Activated naive CD4-positive, alpha-beta T cell treated with anti-CD3 and anti-CD28 coated beads, Interleukin-2, amount 50 U/mL, for 24 hours (primary cell): ENCODE results near the gene LUZP4.

Experiments
- H3K27ac Mint-ChIP-seq: one replicate; pipeline ENCODE4 v1.8.0; 2021; ENCODE audit warnings: mild to moderate bottlenecking, mixed read lengths
- H3K27me3 Mint-ChIP-seq: one replicate; pipeline ENCODE4 v1.8.0; 2021; ENCODE audit warnings: mixed read lengths
- H3K36me3 Mint-ChIP-seq: one replicate; pipeline ENCODE4 v1.8.0; 2021; ENCODE audit warnings: mixed read lengths
- H3K4me1 Mint-ChIP-seq: one replicate; pipeline ENCODE4 v1.8.0; 2021; ENCODE audit warnings: mixed read lengths
- H3K4me3 Mint-ChIP-seq: one replicate; pipeline ENCODE4 v1.8.0; 2021; ENCODE audit warnings: mild to moderate bottlenecking, mixed read lengths
- H3K9me3 Mint-ChIP-seq: one replicate; pipeline ENCODE4 v1.8.0; 2021; ENCODE audit warnings: mixed read lengths

The LUZP4 gene, protein sequence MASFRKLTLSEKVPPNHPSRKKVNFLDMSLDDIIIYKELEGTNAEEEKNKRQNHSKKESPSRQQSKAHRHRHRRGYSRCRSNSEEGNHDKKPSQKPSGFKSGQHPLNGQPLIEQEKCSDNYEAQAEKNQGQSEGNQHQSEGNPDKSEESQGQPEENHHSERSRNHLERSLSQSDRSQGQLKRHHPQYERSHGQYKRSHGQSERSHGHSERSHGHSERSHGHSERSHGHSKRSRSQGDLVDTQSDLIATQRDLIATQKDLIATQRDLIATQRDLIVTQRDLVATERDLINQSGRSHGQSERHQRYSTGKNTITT

DNA sequence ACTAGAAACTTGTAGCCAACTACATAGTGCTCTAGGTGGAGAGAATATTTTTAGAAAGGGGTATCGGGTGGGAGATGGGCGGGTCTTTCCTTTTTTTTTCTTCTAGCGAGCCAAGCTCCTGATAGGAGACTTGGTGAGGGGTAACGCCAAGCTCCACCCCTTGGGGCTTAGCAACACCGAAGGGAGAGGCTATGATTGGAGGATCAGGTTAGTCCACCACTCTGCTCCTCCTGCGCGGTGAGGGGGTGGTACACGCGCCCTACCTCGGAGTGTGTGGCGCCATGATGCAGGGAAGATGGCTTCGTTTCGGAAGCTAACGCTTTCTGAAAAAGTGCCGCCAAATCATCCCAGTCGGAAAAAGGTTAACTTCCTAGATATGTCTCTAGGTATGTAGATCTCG is at the start of gene LUZP4:
Gene LUZP4 (plus strand): TSS at position 251 of the 400 bp plus-strand sequence. CDS start 45 bp downstream, at position 296.
- Mint-ChIP-seq H3K27me3 (no peaks in the 10 kb centered on the region), H3K9me3 (no peaks in the 10 kb centered on the region), H3K27ac (no peak within 1 kb of the TSS), H3K4me1 (no peaks in the 10 kb centered on the region), H3K36me3 (no peaks in the 10 kb centered on the region), H3K4me3 (no peak within 1 kb of the TSS)

DNA sequence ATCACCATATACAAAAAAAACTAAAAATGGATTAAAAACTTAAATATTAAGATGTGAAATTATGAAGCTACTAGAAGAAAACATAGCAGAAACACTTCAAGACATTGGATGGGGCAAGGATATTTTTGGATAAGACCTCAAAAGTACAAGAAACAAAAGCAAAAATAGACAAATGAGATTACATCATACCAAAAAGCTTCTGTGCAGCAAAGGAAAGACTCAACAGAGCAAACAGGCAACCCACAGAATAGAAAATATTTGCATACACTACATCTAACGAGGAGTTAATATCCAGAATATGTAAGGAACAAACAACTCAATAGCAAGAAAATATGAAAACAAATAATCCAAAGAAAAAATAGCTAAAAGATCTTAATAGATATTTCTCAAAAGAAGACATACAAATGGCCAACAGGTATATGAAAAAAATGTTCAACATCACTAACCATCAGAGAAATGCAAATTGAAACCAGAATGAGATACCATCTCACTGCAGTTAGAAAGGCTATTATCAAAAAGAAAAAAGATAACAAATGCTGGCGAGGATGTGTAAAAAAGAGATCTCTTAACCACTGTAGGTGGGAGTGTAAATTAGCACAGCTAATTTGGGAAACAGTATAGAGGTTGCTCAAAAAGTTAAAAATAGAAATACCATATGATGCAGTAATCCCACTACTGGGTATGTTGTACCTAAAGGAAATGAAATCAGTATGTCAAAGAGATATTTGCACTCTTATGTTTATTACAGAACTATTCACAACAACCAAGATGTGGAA is 37.9 kb upstream of the LUZP4 start:
- Mint-ChIP-seq H3K27me3 (no peaks in the 10 kb centered on the region), H3K27ac (no peak overlapping the region), H3K4me1 (no peaks in the 10 kb centered on the region), H3K9me3 (no peaks in the 10 kb centered on the region), H3K4me3 (no peak overlapping the region), H3K36me3 (no peaks in the 10 kb centered on the region)

DNA sequence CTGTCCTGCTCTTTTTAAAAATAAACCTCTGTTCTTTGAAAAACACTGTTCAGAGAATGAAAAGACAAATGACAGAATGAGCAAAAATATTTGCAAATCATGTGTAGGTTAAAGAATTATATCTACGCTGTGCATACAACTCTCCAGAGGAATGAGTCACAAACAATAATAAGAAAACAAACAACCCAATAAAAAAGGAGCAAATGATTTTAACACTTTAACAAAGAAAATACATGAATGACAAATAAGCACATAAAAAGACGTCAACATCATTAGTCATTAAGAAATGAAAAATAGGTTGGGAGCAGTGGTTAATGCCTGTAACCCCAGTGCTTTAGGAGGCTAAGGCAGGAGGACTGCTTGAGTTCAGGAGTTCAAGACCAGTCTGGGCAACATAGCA is 34.5 kb upstream of the LUZP4 start:
- H3K4me1 Mint-ChIP-seq: no peaks in the 10 kb centered on the region
- H3K9me3 Mint-ChIP-seq: no peaks in the 10 kb centered on the region
- no peak overlapping the region for H3K4me3 Mint-ChIP-seq
- no peaks in the 10 kb centered on the region for H3K36me3 Mint-ChIP-seq
- H3K27ac Mint-ChIP-seq: no peak overlapping the region
- no peaks in the 10 kb centered on the region for H3K27me3 Mint-ChIP-seq

DNA sequence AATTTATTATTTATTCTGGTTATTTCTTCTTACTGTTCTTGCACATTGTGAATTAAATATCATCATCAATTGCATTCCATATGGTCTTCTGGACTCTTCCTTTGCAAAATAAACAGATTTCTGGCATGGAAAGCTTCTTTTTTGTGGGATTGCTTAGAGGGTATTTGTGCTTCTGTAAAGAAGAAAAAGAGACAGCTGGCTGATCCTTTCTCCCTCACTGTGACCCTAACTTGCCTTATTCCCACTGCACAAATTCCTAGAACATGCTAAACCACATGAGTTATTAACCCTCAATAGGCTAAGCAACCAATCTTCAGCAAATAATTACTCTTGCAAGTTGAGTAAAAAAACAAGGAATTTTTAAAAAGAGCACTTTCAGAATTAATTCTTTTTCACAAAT is 31.8 kb upstream of the LUZP4 start:
- Mint-ChIP-seq H3K4me3 (no peak overlapping the region), H3K27me3 (no peaks in the 10 kb centered on the region), H3K36me3 (no peaks in the 10 kb centered on the region)

DNA sequence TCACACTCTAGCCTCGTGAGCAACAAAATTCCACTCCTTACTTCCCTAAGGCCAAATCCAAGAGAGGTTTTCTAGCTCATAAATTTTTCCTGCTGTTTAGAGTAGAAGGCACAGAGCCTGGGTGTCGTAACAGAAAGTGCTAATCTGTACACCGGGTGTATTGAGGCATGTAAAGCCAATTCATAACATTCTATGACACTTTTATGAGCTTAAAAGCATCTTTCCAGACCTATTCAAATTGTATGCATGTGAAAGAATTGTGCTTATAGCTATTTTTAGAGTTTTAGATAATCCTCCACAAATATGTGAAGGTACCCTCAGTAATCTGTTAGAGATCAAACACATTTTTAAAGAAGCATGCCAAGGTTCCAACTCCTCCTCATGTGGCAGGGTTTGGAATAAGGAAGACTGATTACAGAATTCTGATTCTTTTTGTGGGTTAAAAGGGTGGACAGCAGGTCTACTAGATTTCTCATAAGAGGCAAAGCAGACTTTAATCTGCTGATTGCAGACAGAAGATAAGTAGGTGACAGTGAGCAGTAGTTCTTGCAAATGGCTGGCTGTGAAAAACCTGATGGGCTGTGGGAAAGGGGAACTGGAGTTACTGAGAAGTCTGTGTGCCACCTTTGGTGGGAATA is 30.2 kb upstream of the LUZP4 start:
- Mint-ChIP-seq H3K9me3 (no peaks in the 10 kb centered on the region), H3K4me3 (no peak overlapping the region), H3K27me3 (no peaks in the 10 kb centered on the region), H3K4me1 (no peaks in the 10 kb centered on the region), H3K36me3 (no peaks in the 10 kb centered on the region), H3K27ac (no peak overlapping the region)

More for the DNA sequence above, 31.8 kb upstream of the LUZP4 start:
- Mint-ChIP-seq H3K4me1 (no peaks in the 10 kb centered on the region), H3K9me3 (no peaks in the 10 kb centered on the region), H3K27ac (no peak overlapping the region)

DNA sequence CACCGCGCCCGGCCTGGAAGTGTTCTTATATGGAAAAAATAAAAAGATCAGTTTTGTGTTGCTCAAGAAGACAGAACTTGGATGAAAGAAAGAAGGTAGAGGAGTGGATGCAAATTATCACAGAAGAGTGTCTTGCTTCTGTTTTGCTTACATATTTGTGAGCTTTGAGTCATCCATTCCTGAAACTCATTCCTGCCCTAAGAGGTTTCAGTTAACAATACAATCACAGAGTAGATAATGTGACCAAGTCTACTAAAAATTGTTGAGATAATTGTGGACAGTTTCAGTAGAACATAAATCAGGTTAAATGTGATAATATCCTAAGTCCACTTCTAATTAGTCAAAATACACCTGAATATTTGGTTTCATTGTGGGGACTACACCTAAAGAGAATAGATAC is 29.2 kb upstream of the LUZP4 start:
- Mint-ChIP-seq H3K4me3 (no peak overlapping the region), H3K27ac (no peak overlapping the region), H3K27me3 (no peaks in the 10 kb centered on the region), H3K36me3 (no peaks in the 10 kb centered on the region), H3K9me3 (no peaks in the 10 kb centered on the region), H3K4me1 (no peaks in the 10 kb centered on the region)

DNA sequence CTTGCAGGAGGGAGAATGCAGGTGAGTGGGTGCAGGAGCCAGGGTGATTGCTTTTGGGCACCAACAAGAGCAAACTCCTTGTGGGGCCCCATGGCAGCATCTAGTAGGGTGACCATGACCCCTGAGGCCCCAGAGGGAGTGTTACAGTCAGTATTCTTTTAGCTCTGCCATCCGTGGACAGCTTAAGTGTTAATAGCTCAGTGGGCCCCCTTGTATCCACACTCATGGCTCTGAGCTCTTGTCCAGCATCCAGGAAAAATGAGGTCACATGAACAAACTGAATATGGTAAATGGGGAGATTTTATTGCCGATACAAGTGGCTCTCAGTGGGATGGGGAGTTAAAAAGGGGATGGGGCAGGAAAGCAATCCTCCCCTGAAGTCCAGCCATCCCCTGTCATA is 28.4 kb upstream of the LUZP4 start:
- Mint-ChIP-seq H3K27me3 (no peaks in the 10 kb centered on the region), H3K27ac (no peak overlapping the region), H3K9me3 (no peaks in the 10 kb centered on the region), H3K4me1 (no peaks in the 10 kb centered on the region), H3K4me3 (no peak overlapping the region), H3K36me3 (no peaks in the 10 kb centered on the region)

DNA sequence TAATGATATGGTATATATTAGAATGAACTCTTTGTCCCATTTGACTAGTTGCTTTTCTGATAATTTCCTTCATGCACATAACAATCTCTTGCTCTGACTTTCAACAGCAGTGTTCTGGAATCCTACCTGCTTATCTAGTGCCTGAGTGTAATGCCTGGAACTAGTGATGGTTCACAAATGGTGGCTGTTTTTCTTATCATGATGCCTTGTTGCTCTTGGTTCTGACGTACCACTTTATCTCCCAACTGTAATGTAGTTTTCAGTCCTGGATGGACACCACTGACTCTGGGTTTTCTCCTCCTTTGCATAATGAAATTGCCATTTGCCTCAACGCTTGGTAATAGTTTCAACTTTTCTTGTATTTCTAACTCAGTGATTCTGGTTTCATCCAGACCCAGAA is 25.5 kb upstream of the LUZP4 start:
- no peaks in the 10 kb centered on the region for H3K27me3 Mint-ChIP-seq
- no peak overlapping the region for H3K27ac Mint-ChIP-seq
- no peaks in the 10 kb centered on the region for H3K36me3 Mint-ChIP-seq
- no peak overlapping the region for H3K4me3 Mint-ChIP-seq
- no peaks in the 10 kb centered on the region for H3K9me3 Mint-ChIP-seq
- H3K4me1 Mint-ChIP-seq: no peaks in the 10 kb centered on the region

DNA sequence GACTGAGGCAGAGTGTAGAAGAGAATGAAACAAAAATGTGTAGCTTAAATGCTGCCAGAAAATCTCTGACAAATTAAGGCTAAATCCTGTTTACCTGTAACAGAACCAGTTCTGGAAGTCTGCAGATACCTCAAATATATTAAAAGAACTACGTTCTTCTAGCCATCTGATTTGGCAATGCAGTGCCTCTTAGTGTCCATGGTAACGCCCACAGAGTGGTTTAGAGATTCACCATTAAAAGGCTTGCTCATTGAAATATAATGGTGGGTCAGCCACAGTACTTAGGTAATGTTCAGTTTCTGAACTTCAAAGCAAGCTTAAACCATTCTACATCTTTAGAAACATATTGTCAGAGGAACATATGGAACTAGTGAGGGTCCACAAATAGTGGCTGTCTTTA is 23.2 kb upstream of the LUZP4 start:
- no peaks in the 10 kb centered on the region for H3K36me3 Mint-ChIP-seq
- H3K4me3 Mint-ChIP-seq: no peak overlapping the region
- H3K9me3 Mint-ChIP-seq: no peaks in the 10 kb centered on the region
- no peak overlapping the region for H3K27ac Mint-ChIP-seq
- no peaks in the 10 kb centered on the region for H3K27me3 Mint-ChIP-seq
- no peaks in the 10 kb centered on the region for H3K4me1 Mint-ChIP-seq

DNA sequence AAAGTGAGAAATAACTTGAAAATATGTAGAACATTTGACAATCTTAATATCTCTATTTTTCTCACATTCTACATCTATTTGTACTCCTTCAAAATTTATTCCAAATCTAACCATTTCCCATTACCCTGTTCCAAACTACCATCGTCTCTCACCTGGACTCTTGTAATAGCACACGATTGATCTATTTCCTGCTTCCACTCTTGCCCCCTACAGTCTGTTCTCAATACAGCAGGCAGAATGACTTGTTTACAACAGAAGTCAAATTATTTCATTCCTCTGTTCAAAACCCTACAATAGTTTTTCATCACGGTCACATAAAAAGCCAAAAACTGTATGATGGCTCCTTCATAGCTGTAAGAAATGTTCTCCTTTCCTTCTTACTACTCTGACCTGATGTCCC is 21.1 kb upstream of the LUZP4 start:
- H3K4me1 Mint-ChIP-seq: no peaks in the 10 kb centered on the region

DNA sequence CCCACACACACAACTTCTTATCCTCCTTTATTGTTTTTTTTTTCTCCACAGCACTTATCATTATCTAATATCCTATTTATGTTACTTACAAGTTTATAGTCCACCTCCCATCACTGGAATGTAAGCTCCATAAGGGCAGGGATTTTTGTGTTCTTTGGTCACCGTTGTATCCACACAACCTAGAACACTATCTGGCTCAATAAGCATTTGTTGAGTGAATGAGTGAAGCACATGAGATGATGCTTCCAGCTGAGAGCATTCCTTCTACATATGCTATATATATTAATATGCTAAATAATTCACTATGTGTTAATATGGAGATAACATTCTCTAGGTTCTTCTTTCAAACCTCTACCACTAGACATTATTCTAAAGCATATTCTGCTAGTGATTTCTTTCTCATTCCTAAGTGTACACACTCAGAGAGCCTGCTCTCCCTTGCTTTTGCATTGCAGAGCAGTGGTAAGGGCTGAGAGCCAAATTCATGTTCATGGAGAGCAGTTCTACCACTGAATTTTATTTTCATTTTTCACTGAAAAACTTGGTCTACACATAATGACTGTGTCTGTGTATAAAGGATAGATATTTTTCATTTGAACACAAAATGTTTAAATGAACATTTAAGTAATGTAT is 20.3 kb upstream of the LUZP4 start:
- H3K4me3 Mint-ChIP-seq: no peak overlapping the region
- H3K27ac Mint-ChIP-seq: no peak overlapping the region
- no peaks in the 10 kb centered on the region for H3K4me1 Mint-ChIP-seq
- no peaks in the 10 kb centered on the region for H3K27me3 Mint-ChIP-seq
- no peaks in the 10 kb centered on the region for H3K36me3 Mint-ChIP-seq
- H3K9me3 Mint-ChIP-seq: no peaks in the 10 kb centered on the region

More for the DNA sequence above, 21.1 kb upstream of the LUZP4 start:
- Mint-ChIP-seq H3K27ac (no peak overlapping the region), H3K27me3 (no peaks in the 10 kb centered on the region), H3K36me3 (no peaks in the 10 kb centered on the region), H3K4me3 (no peak overlapping the region), H3K9me3 (no peaks in the 10 kb centered on the region)

DNA sequence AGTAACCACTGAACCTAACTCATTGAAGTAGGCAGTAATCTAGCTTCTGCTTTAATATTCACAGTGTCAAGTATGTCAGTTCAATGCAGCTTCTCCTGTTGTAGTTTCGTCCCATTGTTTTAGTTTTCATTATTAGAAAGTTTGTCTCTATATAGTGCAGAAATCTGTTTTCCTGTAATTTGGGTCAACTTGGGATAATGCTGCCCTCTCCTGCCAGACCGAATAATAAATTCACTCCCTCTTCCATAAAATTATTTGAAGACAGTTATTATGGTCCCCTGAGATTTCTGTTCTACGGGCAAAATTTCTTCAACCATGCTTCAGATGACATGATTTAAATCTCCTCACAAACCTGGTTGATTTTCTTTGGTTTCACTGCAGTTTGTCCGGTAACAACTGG is 4.6 kb upstream of the LUZP4 start:
- Mint-ChIP-seq H3K4me1 (no peaks in the 10 kb centered on the region), H3K9me3 (no peaks in the 10 kb centered on the region), H3K4me3 (no peak overlapping the region), H3K27me3 (no peaks in the 10 kb centered on the region), H3K36me3 (no peaks in the 10 kb centered on the region), H3K27ac (no peak overlapping the region)

DNA sequence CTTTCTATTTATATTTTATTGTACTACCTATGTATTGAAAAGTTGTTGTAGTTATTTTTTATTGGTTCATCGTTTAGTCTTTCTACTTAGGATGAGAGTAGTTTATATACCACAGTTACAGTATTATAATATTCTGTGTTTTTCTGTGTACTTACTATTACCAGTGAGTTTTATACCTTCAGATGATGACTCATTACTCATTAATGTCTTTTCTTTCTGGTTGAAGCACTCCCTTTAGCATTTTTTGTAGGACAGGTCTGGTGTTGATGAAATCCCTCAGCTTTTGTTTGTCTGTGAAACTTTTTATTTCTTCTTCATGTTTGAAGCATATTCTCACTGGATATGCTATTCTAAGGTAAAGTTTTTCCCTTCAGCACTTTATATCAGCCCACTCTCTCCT is 7.7 kb downstream of the LUZP4 start:
- Mint-ChIP-seq H3K4me3 (no peak overlapping the region), H3K36me3 (no peaks in the 10 kb centered on the region), H3K4me1 (no peaks in the 10 kb centered on the region), H3K27me3 (no peaks in the 10 kb centered on the region), H3K9me3 (no peaks in the 10 kb centered on the region), H3K27ac (no peak overlapping the region)

DNA sequence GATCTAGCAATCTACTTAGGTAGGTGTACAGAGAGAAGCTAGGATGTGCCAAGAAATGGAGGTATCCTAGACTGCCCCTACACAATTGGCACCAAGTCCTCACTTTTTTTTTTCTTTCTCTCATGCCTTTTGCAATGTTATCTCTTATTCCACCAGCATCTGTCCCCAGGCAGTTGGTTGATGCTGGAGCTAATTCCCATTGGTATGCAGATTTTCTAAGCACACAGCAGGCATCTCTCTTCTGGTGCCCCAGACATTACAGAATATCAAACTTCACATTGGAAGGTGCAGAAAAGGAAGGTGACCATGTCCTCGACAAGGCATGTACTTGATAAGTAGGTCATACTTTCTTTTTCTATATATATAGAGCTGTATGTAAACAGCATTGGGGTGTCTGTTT is 21.6 kb downstream of the LUZP4 start:
- Mint-ChIP-seq H3K4me1 (no peaks in the 10 kb centered on the region), H3K4me3 (no peak overlapping the region), H3K27me3 (no peaks in the 10 kb centered on the region), H3K36me3 (no peaks in the 10 kb centered on the region), H3K27ac (no peak overlapping the region), H3K9me3 (no peaks in the 10 kb centered on the region)

DNA sequence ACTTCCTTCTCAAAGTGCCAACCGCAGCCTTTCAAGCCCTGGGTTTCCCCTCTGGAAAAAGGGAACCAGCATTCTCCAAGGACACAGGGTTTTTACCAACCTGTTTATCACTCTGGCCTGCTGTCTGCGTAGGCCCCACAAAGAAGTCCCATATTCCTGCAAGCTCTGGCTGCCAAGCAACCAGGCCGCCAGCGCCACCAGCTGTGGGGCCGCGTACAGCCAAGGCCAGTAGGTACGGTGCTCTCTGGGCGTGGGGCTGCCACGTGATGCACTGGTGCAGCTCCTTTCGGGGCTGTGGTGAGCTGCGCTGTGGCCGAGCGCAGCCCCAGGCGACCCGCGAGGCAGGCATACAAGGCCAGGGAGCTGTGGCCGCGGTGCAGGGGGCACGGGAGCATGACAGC is 22.1 kb downstream of the LUZP4 start:
- no peak overlapping the region for H3K27ac Mint-ChIP-seq

DNA sequence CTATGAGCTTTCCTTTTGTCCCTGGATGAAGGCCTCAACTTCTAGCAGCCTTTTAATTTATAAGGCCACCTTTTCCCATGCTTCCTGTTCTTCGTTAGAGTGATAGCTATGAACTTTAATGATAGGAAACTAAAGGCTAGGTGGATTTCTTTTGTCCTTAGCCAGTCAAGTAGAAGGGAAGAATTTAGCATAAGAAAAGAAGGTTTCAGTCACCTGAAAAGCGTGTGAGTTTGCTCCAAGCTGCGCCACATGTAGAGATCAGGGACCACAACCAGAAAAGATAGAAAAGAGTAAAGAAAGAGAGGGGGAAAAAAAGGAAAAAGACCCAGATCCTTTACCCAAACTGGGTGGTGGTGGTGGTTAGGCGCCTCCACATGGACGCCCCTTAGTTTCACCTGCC is 28.6 kb downstream of the LUZP4 start:
- H3K4me1 Mint-ChIP-seq: no peaks in the 10 kb centered on the region
- H3K27me3 Mint-ChIP-seq: no peaks in the 10 kb centered on the region
- H3K9me3 Mint-ChIP-seq: no peaks in the 10 kb centered on the region
- H3K4me3 Mint-ChIP-seq: no peak overlapping the region
- no peak overlapping the region for H3K27ac Mint-ChIP-seq
- no peaks in the 10 kb centered on the region for H3K36me3 Mint-ChIP-seq

More for the DNA sequence above, 22.1 kb downstream of the LUZP4 start:
- Mint-ChIP-seq H3K4me1 (no peaks in the 10 kb centered on the region), H3K4me3 (no peak overlapping the region), H3K36me3 (no peaks in the 10 kb centered on the region), H3K27me3 (no peaks in the 10 kb centered on the region), H3K9me3 (no peaks in the 10 kb centered on the region)
